PC-3 (cell line): ENCODE data around the gene FRMD4B.

Source experiments
- CTCF ChIP-seq: fragments of 300-600 bp; sonication (generic); conservative IDR thresholded peaks from 2 replicates; pipeline ENCODE4 v1.5.1; 2017; ENCODE audit warnings: antibody characterized with exemption, low read depth, mild to moderate bottlenecking, low read length
- EZH2 ChIP-seq: fragments of 300-600 bp; sonication (generic); IDR thresholded peaks from one replicate; pipeline ENCODE4 v1.6.1; 2017; ENCODE audit warnings: antibody characterized with exemption, mild to moderate bottlenecking, low read length; ENCODE audit not compliant: unreplicated experiment
- EZH2phosphoT487 ChIP-seq: fragments of 300-600 bp; sonication (generic); IDR thresholded peaks from 2 replicates; pipeline ENCODE4 v1.6.1; 2018; ENCODE audit warnings: mild to moderate bottlenecking, antibody characterized with exemption, low read length, borderline replicate concordance

DNA sequence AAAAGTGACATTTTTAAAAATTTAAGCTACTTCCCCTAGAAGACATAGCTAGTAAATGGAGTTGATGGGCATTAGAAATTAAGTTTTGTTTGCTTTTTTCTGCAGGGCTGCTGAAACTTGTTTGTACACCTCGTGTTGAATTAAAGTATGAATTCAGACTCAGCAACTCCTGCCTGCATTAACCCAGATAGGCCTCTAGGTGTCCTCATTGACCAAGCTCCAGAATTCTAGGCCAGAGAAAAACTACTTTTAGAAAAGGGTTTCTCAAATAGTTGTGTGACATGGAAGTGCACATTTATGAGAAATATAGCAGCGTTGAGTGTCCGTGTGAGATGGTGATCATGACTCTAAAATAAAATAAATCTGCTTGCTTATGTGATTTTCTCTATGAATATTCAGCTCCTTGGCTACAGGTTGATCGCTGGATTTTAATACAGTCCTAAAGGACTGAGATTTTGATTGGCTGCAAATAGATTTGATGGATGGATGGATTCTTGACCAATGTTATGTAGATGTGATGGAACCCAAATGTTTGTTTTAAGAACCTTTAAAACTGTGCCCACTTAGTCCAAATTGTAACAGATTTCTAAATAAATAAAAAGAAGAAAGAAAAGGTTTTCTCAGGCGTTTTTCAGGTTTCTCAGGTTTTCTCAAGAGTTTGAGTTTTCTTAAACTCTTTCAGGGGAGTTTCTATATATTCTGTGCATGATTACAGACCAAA, 224.1 kb downstream of the FRMD4B start:
- TF ChIP-seq CTCF: peak; percentile 80
- no peak for TF ChIP-seq EZH2
- no peak for TF ChIP-seq EZH2phosphoT487
